Right lobe of liver (tissue), 4 donors: Measurements from ENCODE around the gene TPSD1.

Experiments used
- CTCF ChIP-seq, 4 donors: fragments of 200-600 bp in 3 of 4; fragments of 450-650 bp in 1 of 4; IDR thresholded peaks; one replicate each; pipeline versions ENCODE4 v1.5.1 to v1.8.0; 2016 to 2022; ENCODE audit warnings: antibody characterized with exemption in 4 of 4, mild to moderate bottlenecking in 2 of 4
- POLR2A ChIP-seq: fragments of 450-650 bp; IDR thresholded peaks from one replicate; pipeline ENCODE4 v1.6.1; 2017; ENCODE audit warnings: antibody characterized with exemption, mild to moderate bottlenecking
- donor health status: DM: no; HTN: no; CAD: no.
- donor health status: DM: no; HTN: no; CAD: no.
- donor health status: DM: no; HTN: yes; CAD: no.

GRCh38 chr16:1222553-1223354 lies 33.1 kb upstream of the TPSD1 start:
- TF ChIP-seq CTCF (IDR thresholded peaks at IDR 0.05) (no peak), POLR2A (no peak)
